Cardiac fibroblast (primary cell): ENCODE measurements around the gene SCCPDH.
A peak's percentile ranks its signal among the peaks of the same experiment; 100 is the strongest.
"Not testable (repeated sequence)": the region's sequence is repeated elsewhere in the genome, so short reads cannot be mapped to it uniquely, and the experiment has no call there.

Experiments used
- DNase-seq, 2 donors: peaks; one replicate each; pipeline versions ENCODE4 v3.0.0 to v3.0.0-alpha.2; 2010; ENCODE audit warnings: low read depth in 2 of 2
- H3K4me3 ChIP-seq, 2 donors: replicated peaks in 1 of 2; 1 replicate in 1 of 2; 2 replicates in 1 of 2; pipeline ENCODE4 v1.5.1; 2011; ENCODE audit warnings: low read depth in 2 of 2, low read length in 2 of 2, mild to moderate bottlenecking in 2 of 2, moderate library complexity in 1 of 2
- TF ChIP-seq, protein P1 (sequence below): IDR thresholded peaks from one replicate; pipeline ENCODE4 v1.5.1; 2011; ENCODE audit warnings: low read depth, mild to moderate bottlenecking, low read length, inconsistent platforms

The SCCPDH gene

DNA sequence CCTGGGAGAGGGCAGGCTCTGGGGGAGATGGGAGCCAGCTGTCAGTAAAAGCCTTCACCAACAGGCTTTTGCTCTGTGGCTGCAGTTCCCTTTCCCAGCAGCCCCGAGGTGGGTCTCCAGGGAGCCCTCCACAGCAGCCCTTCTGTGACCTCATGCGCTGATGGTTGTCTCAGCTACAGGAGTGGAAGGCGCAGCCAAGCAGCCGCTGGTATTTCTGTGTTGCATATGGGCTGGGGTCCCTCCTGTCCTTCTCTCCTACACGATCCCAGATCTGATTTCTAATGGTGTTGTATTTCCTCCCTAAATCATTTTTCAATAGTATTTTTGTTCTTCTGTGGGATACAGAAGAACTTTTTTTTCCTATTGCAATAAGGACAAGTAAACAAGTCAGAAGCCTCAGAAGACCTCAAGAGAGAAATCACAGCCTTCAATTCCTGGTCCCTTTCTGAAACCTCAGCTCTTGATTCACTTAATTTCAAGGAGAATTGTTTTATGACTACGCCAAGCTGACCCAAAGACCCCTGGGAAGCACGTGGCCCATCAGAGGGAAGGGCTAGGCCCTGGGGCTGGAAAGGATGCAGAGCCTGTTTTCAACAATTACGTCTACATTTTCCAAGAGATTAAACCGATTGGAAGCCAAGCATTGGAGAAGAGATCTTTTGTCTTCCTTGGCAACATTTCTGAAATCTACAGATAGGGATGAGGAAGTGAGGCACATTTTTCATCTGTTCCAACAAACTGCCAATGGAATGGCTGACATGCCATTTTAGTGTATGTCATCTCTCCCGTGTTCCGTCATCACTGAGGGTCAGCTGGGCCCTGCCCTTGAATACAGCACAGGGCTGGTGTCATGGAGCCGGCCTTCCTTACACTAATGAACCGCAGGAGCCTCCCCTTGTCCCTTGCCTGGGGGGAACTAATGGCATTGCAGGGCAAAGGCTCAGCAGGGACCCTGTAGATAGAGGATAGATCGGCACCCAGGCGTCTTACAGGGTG lies 42.0 kb upstream of the SCCPDH start:
- DNase-seq, result peak; percentile 37 to 67
- H3K4me3 ChIP-seq, result no peak overlapping the region
- TF ChIP-seq, protein P1, sequence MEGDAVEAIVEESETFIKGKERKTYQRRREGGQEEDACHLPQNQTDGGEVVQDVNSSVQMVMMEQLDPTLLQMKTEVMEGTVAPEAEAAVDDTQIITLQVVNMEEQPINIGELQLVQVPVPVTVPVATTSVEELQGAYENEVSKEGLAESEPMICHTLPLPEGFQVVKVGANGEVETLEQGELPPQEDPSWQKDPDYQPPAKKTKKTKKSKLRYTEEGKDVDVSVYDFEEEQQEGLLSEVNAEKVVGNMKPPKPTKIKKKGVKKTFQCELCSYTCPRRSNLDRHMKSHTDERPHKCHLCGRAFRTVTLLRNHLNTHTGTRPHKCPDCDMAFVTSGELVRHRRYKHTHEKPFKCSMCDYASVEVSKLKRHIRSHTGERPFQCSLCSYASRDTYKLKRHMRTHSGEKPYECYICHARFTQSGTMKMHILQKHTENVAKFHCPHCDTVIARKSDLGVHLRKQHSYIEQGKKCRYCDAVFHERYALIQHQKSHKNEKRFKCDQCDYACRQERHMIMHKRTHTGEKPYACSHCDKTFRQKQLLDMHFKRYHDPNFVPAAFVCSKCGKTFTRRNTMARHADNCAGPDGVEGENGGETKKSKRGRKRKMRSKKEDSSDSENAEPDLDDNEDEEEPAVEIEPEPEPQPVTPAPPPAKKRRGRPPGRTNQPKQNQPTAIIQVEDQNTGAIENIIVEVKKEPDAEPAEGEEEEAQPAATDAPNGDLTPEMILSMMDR, result no peak

DNA sequence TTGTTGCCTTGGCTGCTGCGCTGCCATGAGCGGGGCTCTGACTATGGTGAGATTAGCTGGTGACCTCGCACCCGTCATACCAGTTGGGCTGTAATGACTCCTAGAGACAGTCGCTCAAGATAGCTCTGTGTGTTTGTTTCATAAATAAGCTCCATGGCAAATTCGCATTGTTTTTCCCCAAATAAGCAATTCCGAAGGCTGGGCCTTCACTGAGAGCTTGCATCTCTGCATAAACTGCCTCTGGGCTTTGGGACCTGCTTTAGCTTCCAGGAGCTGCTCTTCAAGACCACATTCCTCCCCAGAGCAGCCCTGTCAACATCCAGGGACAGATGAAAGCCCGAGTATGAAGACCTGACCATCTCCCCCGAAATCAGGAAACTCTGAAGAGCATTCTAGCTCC lies 40.7 kb upstream of the SCCPDH start:
- H3K4me3 ChIP-seq, result no peak overlapping the region
- TF ChIP-seq, protein P1, result no peak
- DNase-seq, result no peak

- TF ChIP-seq, protein P1, result no peak
- DNase-seq, result no peak
- H3K4me3 ChIP-seq, result no peak overlapping the region
Observed at GRCh38 chr1:246687002-246687401, 37.2 kb upstream of the SCCPDH start.

DNA sequence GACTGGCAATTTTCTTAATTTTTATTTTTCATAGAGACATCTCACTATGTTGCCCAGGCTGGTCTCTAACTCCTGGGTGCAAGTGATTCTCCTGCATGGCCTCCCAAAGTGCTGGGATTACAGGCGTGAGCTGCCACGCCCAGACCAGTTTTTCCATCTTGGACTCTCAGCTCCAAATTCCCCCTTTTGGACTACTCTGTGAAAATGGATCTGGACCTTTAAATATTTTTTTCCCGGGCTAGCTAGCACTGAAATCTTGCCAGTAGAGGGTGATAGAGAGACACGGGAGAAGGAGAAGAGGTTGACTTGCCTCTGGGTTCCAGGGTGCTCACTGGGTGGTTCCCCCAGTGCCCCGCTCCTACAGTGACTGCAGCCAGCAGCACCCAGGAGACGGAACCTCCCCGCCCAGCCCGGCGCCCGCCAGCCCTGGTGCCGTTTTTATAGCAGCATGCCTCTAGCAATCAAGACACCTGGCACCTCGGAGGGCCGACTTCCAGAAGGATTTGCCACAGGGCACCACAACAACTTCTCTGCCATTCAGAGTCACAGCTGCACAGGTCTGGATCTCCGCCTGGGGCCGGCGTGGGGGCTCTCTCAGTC lies 34.7 kb upstream of the SCCPDH start:
- peak overlapping the region; percentile 18 to 46 for H3K4me3 ChIP-seq
- peak; percentile 77 to 80 for DNase-seq
- TF ChIP-seq, protein P1, result peak; percentile 92

DNA sequence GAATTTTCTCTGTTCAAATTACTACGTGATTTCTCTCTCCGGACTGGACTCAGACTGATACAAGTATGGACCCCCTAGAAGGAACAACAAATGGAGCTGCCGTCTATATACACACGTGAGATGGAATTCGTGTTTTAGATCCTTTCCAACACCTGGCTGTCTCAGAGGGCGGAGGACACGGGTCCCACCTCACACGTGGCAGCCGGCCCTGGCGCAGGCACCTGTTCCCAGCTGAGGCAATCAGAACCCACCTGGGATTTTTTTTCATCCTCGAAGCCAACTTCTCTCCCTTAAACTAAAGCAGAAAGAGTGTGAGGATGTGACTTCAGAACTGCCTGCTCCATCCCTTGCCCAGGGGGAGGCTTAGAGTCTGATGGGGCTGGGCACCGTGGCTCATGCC lies 34.1 kb upstream of the SCCPDH start:
- H3K4me3 ChIP-seq, result no peak overlapping the region
- TF ChIP-seq, protein P1, result no peak
- DNase-seq, result no peak

DNA sequence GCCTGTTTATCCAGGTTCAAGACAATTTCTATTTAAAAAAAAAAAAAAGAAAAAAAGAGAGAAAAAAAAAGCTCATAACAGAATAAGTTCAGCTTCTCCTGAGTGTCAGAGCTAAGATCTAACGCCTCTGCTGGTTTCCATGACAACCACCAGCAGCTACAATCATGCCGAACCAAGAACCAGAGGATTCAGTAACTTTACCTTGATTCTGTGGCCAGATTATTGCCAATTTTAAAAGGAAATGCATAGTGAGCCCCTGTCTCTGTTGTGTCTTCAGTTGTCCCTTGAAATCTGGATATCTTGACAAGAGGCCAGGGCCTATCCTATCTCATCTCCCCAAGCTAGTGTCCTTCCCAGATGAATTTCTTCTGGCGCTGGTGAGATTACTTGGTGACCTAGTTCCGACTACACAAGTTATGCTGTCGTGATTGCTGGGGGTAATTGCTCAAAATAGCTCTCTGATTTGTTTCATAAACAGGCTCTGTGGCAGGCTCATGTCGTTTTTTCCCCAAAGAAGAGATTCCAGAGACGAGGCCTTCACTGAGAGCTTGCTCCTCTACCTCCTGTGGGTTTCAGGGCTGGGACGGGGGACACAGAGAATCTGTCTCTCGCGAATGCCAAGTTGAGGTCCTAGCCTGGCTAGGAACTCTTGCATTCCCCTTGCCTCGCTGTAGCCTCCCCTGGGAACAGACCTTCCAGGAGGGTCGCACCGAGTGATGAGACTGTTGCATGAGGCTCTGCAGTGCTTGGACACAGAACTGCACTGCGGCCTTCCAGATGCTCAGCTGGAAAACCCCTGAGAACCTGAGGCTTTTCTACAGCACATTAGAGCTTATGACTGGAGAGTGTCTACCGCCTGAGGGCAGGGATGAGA lies 32.4 kb upstream of the SCCPDH start:
- TF ChIP-seq, protein P1, result no peak
- peak in 1 of 2 donors; percentile 36 for DNase-seq
- H3K4me3 ChIP-seq, result no peak overlapping the region

GRCh38 chr1:246694213-246694895 lies 29.9 kb upstream of the SCCPDH start:
- not testable (repeated sequence) for H3K4me3 ChIP-seq, DNase-seq
